Measurements from ENCODE around the gene GYS1. TPM values are rescaled to one million over a fixed set of nuclear protein-coding genes. Genes with fewer than 3 reads are reported as not detected.

GYS1 gene
- total RNA-seq, 1 donor from 2014 or later, result 62.1 TPM

GRCh38 chr19:48955308-48955958 is 37.7 kb downstream of the GYS1 start:
- H3K9me3 Mint-ChIP-seq, result no peaks in the 10 kb centered on the region
- no peaks in the 10 kb centered on the region for H3K27me3 Mint-ChIP-seq
- peaks cover 16% of the 10 kb centered on the region for H3K4me1 Mint-ChIP-seq (ENCODE audit: unreplicated experiment)
- H3K36me3 Mint-ChIP-seq, result peaks cover 11% of the 10 kb centered on the region
- peak overlapping the region; percentile 90 for H3K4me3 Mint-ChIP-seq
- DNase-seq (ENCODE audit: extremely low spot score, unreplicated experiment), result no peak
- no peak for TF ChIP-seq CTCF (conservative IDR thresholded peaks at IDR 0.05)
- H3K27ac Mint-ChIP-seq, result peak overlapping the region; percentile 62

GRCh38 chr19:48954595-48955307 is 38.4 kb downstream of the GYS1 start, which contains the start of gene BAX:
Gene BAX, plus strand, starts transcription at chr19:48954875. Its CDS starts 54 bp downstream, at chr19:48954929.
- DNase-seq (ENCODE audit: extremely low spot score, unreplicated experiment), result peak; percentile 100
- H3K4me1 Mint-ChIP-seq (ENCODE audit: unreplicated experiment), result peaks cover 16% of the 10 kb centered on the region
- TF ChIP-seq CTCF (conservative IDR thresholded peaks at IDR 0.05), result peak; percentile 16
- peaks cover 11% of the 10 kb centered on the region for H3K36me3 Mint-ChIP-seq
- H3K4me3 Mint-ChIP-seq, result peak within 1 kb of the TSS; percentile 92
- no peaks in the 10 kb centered on the region for H3K27me3 Mint-ChIP-seq
- peak within 1 kb of the TSS; percentile 93 for H3K27ac Mint-ChIP-seq
- H3K9me3 Mint-ChIP-seq, result no peaks in the 10 kb centered on the region

- Mint-ChIP-seq H3K4me1 (ENCODE audit: unreplicated experiment) (peaks cover 16% of the 10 kb centered on the region), H3K9me3 (no peaks in the 10 kb centered on the region), H3K36me3 (peaks cover 11% of the 10 kb centered on the region), H3K4me3 (peak overlapping the region; percentile 92), H3K27me3 (no peaks in the 10 kb centered on the region), H3K27ac (peak overlapping the region; percentile 93)
- no peak for DNase-seq (ENCODE audit: extremely low spot score, unreplicated experiment)
- TF ChIP-seq CTCF (conservative IDR thresholded peaks at IDR 0.05), result no peak
Observed at GRCh38 chr19:48953990-48954594, 39.0 kb downstream of the GYS1 start.

GRCh38 chr19:48953141-48953540 is 40.0 kb downstream of the GYS1 start:
- H3K36me3 Mint-ChIP-seq, result peaks cover 11% of the 10 kb centered on the region
- H3K9me3 Mint-ChIP-seq, result no peaks in the 10 kb centered on the region
- H3K27me3 Mint-ChIP-seq, result no peaks in the 10 kb centered on the region
- DNase-seq (ENCODE audit: extremely low spot score, unreplicated experiment), result no peak
- TF ChIP-seq CTCF (conservative IDR thresholded peaks at IDR 0.05), result no peak
- no peak overlapping the region for H3K4me3 Mint-ChIP-seq
- peaks cover 16% of the 10 kb centered on the region for H3K4me1 Mint-ChIP-seq (ENCODE audit: unreplicated experiment)
- no peak overlapping the region for H3K27ac Mint-ChIP-seq

GRCh38 chr19:48950830-48951519 is 42.1 kb downstream of the GYS1 start:
- H3K27me3 Mint-ChIP-seq, result no peaks in the 10 kb centered on the region
- no peak overlapping the region for H3K27ac Mint-ChIP-seq
- H3K4me1 Mint-ChIP-seq (ENCODE audit: unreplicated experiment), result peaks cover 12% of the 10 kb centered on the region

More at GRCh38 chr19:48950830-48951519, 42.1 kb downstream of the GYS1 start:
- no peaks in the 10 kb centered on the region for H3K9me3 Mint-ChIP-seq
- DNase-seq (ENCODE audit: extremely low spot score, unreplicated experiment), result no peak
- H3K4me3 Mint-ChIP-seq, result no peak overlapping the region
- H3K36me3 Mint-ChIP-seq, result no peaks in the 10 kb centered on the region
- TF ChIP-seq CTCF (conservative IDR thresholded peaks at IDR 0.05), result no peak

All from type B pancreatic cell (in vitro differentiated cells).